Activated CD4-positive, alpha-beta T cell treated with anti-CD3 and anti-CD28 coated beads for 36 hours (primary cell): ENCODE data around the gene CELSR3. TPM values are rescaled to one million over a fixed set of nuclear protein-coding genes. Genes with fewer than 3 reads are reported as not detected.

ENCODE experiments used
- ATAC-seq: fragments of 200-7000 bp; cut with Tn5 transposase; one replicate; pipeline ENCODE4 v1.10.0; 2021; ENCODE audit warnings: mild to moderate bottlenecking, moderate library complexity
- CTCF ChIA-PET: fragments of 350-600 bp; sonication (Branson Sonifier 250); formaldehyde crosslinking; loops from one replicate; lab custom pipeline; 2021; ENCODE audit warnings: antibody characterized with exemption; lab: Charles Lee
- POLR2A ChIA-PET: fragments of 350-600 bp; sonication (Branson Sonifier 250); formaldehyde crosslinking; loops from one replicate; lab custom pipeline; 2021; ENCODE audit warnings: antibody characterized with exemption, inconsistent platforms; lab: Charles Lee
- DNase-seq: peaks from one replicate; pipeline ENCODE4 v3.0.0-alpha.2; 2020
- H3K27ac Mint-ChIP-seq: one replicate; pipeline ENCODE4 v1.8.0; 2021; ENCODE audit warnings: mixed read lengths
- H3K27me3 Mint-ChIP-seq: one replicate; pipeline ENCODE4 v1.8.0; 2021; ENCODE audit warnings: mixed read lengths
- H3K36me3 Mint-ChIP-seq: one replicate; pipeline ENCODE4 v1.8.0; 2021; ENCODE audit warnings: low read depth, mixed read lengths
- H3K4me1 Mint-ChIP-seq: one replicate; pipeline ENCODE4 v1.8.0; 2021; ENCODE audit warnings: mixed read lengths
- H3K4me3 Mint-ChIP-seq: one replicate; pipeline ENCODE4 v1.8.0; 2021; ENCODE audit warnings: mild to moderate bottlenecking, moderate library complexity, mixed read lengths
- H3K9me3 Mint-ChIP-seq: one replicate; pipeline ENCODE4 v1.8.0; 2021; ENCODE audit warnings: low read depth, mixed read lengths
- intact Hi-C, 2 experiments: fragments of 100-400 bp; cut with DNase I in 1 of 2; cut with micrococcal nuclease in 1 of 2; formaldehyde crosslinking; loops; one replicate each; pipeline versions ENCODE4 v1.14.2 to v1.15.1; 2022 to 2024; cut with DNase I, micrococcal nuclease
- total RNA-seq, 2 experiments: library from RNA; stranded (reverse); gene quantifications; one replicate each; pipeline ENCODE4 v1.2.3, GENCODE V29; 2021

Gene CELSR3
- total RNA-seq, 2 experiments from 2014 or later: 7.9 to 8.1 TPM

GRCh38 chr3:48679411-48680391 is 17.0 kb upstream of the CELSR3 start:
- Mint-ChIP-seq H3K4me1 (peaks cover 10% of the 10 kb centered on the region), H3K9me3 (no peaks in the 10 kb centered on the region), H3K36me3 (peaks cover 49% of the 10 kb centered on the region), H3K4me3 (no peak overlapping the region), H3K27me3 (no peaks in the 10 kb centered on the region), H3K27ac (no peak overlapping the region)
- CTCF ChIA-PET: interaction anchor here (0.7 kb wide), 1 partner anchor 168 kb away, joined by 3 read pairs; the partner anchor contains the start of gene PRKAR2A
- intact Hi-C loops: no loop called here
- DNase-seq (no peak), ATAC-seq (no peak)
- POLR2A ChIA-PET: no interaction called here

- no peak for DNase-seq
- peaks cover 3% of the 10 kb centered on the region for H3K4me1 Mint-ChIP-seq
- POLR2A ChIA-PET: no interaction called here
- CTCF ChIA-PET: no interaction called here
- intact Hi-C loops: no loop called here
- H3K9me3 Mint-ChIP-seq: no peaks in the 10 kb centered on the region
- no peak overlapping the region for H3K4me3 Mint-ChIP-seq
- H3K27me3 Mint-ChIP-seq: no peaks in the 10 kb centered on the region
- no peak overlapping the region for H3K27ac Mint-ChIP-seq
- ATAC-seq: no peak
- H3K36me3 Mint-ChIP-seq: peaks cover 47% of the 10 kb centered on the region
These were observed 16.1 kb upstream of the CELSR3 start for GRCh38 chr3:48678566-48679380.

GRCh38 chr3:48678056-48678455 is 15.4 kb upstream of the CELSR3 start:
- ATAC-seq: no peak
- intact Hi-C loops: no loop called here
- POLR2A ChIA-PET: interaction anchor here (0.6 kb wide), 1 partner anchor 9 kb away, joined by 8 read pairs; no protein-coding TSS in a partner anchor
- H3K4me1 Mint-ChIP-seq: no peaks in the 10 kb centered on the region
- peak overlapping the region; percentile 10 for H3K27ac Mint-ChIP-seq
- peaks cover 47% of the 10 kb centered on the region for H3K36me3 Mint-ChIP-seq
- H3K27me3 Mint-ChIP-seq: no peaks in the 10 kb centered on the region
- DNase-seq: no peak
- no peak overlapping the region for H3K4me3 Mint-ChIP-seq
- CTCF ChIA-PET: interaction anchor here (0.9 kb wide), 1 partner anchor 11 kb away, joined by 3 read pairs; no protein-coding TSS in a partner anchor
- no peaks in the 10 kb centered on the region for H3K9me3 Mint-ChIP-seq

GRCh38 chr3:48674505-48674904 is 11.8 kb upstream of the CELSR3 start:
- no peak overlapping the region for H3K27ac Mint-ChIP-seq
- ATAC-seq (no peak), DNase-seq (no peak)
- ChIA-PET CTCF (no interaction called here), POLR2A (interaction anchor here (0.8 kb wide), 1 partner anchor 10 kb away, joined by 3 read pairs; no protein-coding TSS in a partner anchor)
- H3K4me1 Mint-ChIP-seq: no peaks in the 10 kb centered on the region
- intact Hi-C loops: no loop called here
- H3K27me3 Mint-ChIP-seq: no peaks in the 10 kb centered on the region
- H3K4me3 Mint-ChIP-seq: no peak overlapping the region
- H3K36me3 Mint-ChIP-seq: peaks cover 35% of the 10 kb centered on the region
- no peaks in the 10 kb centered on the region for H3K9me3 Mint-ChIP-seq

GRCh38 chr3:48672522-48672921 is 9.8 kb upstream of the CELSR3 start:
- no peak overlapping the region for H3K4me3 Mint-ChIP-seq
- ATAC-seq: no peak
- CTCF ChIA-PET: no interaction called here
- H3K36me3 Mint-ChIP-seq: peaks cover 21% of the 10 kb centered on the region
- H3K4me1 Mint-ChIP-seq: no peaks in the 10 kb centered on the region
- no peaks in the 10 kb centered on the region for H3K9me3 Mint-ChIP-seq
- DNase-seq: no peak
- POLR2A ChIA-PET: interaction anchor here (0.7 kb wide), 1 partner anchor 11 kb away, joined by 5 read pairs; no protein-coding TSS in a partner anchor
- intact Hi-C loops: no loop called here
- no peaks in the 10 kb centered on the region for H3K27me3 Mint-ChIP-seq
- H3K27ac Mint-ChIP-seq: no peak overlapping the region

- H3K27ac Mint-ChIP-seq: no peak overlapping the region
- CTCF ChIA-PET: interaction anchor here (0.7 to 1.8 kb wide), 2 partner anchors 234 to 264 kb away, joined by 3 to 5 read pairs; partner anchors contain the start of gene SLC25A20
- ATAC-seq (no peak), DNase-seq (no peak)
- POLR2A ChIA-PET: interaction anchor here (2.0 kb wide), 1 partner anchor 52 kb away, joined by 6 read pairs; the partner anchor contains the start of gene IP6K2
- intact Hi-C loops: loop anchor here in 1 of 2 experiments (1.0 to 5.0 kb wide), 3 partner anchors 20 to 807 kb away; partner anchors contain the start of genes DAG1, IP6K2 and NCKIPSD
- H3K4me1 Mint-ChIP-seq: peaks cover 16% of the 10 kb centered on the region
- H3K4me3 Mint-ChIP-seq: no peak overlapping the region
- peaks cover 21% of the 10 kb centered on the region for H3K27me3 Mint-ChIP-seq
- H3K9me3 Mint-ChIP-seq: no peaks in the 10 kb centered on the region
- H3K36me3 Mint-ChIP-seq: peaks cover 4% of the 10 kb centered on the region
These were observed 2.2 kb upstream of the CELSR3 start for GRCh38 chr3:48664929-48665328.

GRCh38 chr3:48664313-48664644 is 1.6 kb upstream of the CELSR3 start:
- intact Hi-C loops: loop anchor here in 1 of 2 experiments (1.0 to 5.0 kb wide), 3 partner anchors 21 to 808 kb away; partner anchors contain the start of genes DAG1, IP6K2 and NCKIPSD

GRCh38 chr3:48663489-48664312 is 1.0 kb upstream of the CELSR3 start:
- intact Hi-C loops: loop anchor here in 1 of 2 experiments (1.0 to 5.0 kb wide), 3 partner anchors 22 to 809 kb away; partner anchors contain the start of genes DAG1, IP6K2 and NCKIPSD
- no peaks in the 10 kb centered on the region for H3K9me3 Mint-ChIP-seq

More at GRCh38 chr3:48664313-48664644, 1.6 kb upstream of the CELSR3 start:
- DNase-seq: no peak
- H3K27ac Mint-ChIP-seq: no peak overlapping the region
- CTCF ChIA-PET: interaction anchor here (0.7 to 1.9 kb wide), 4 partner anchors 10 to 263 kb away, joined by 3 to 6 read pairs (median 4); partner anchors contain the start of genes SLC25A20 and SLC26A6
- no peak for ATAC-seq
- no peaks in the 10 kb centered on the region for H3K9me3 Mint-ChIP-seq
- H3K27me3 Mint-ChIP-seq: peaks cover 25% of the 10 kb centered on the region
- peak overlapping the region; percentile 81 for H3K4me3 Mint-ChIP-seq
- H3K36me3 Mint-ChIP-seq: peaks cover 4% of the 10 kb centered on the region
- peaks cover 16% of the 10 kb centered on the region for H3K4me1 Mint-ChIP-seq
- POLR2A ChIA-PET: interaction anchor here (0.6 to 2.0 kb wide), 4 partner anchors 20 to 166 kb away, joined by 3 to 6 read pairs (median 4); partner anchors contain the start of gene IP6K2

GRCh38 chr3:48662145-48662752 is 437 bp downstream of the CELSR3 start:
- CTCF ChIA-PET: interaction anchor here (0.7 to 1.3 kb wide), 3 partner anchors 55 to 621 kb away, joined by 3 read pairs; partner anchors contain the start of gene CCDC51
- no peak for ATAC-seq
- H3K27ac Mint-ChIP-seq: no peak overlapping the region
- peak overlapping the region; percentile 81 for H3K4me3 Mint-ChIP-seq
- H3K36me3 Mint-ChIP-seq: peaks cover 4% of the 10 kb centered on the region
- H3K4me1 Mint-ChIP-seq: peaks cover 16% of the 10 kb centered on the region
- intact Hi-C loops: loop anchor here in 1 of 2 experiments (5.0 kb wide), 1 partner anchor 810 kb away; the partner anchor contains the start of gene DAG1
- no peaks in the 10 kb centered on the region for H3K9me3 Mint-ChIP-seq
- POLR2A ChIA-PET: interaction anchor here (0.9 to 1.3 kb wide), 2 partner anchors 11 to 60 kb away, joined by 3 to 4 read pairs; no protein-coding TSS in a partner anchor
- DNase-seq: no peak
- peaks cover 28% of the 10 kb centered on the region for H3K27me3 Mint-ChIP-seq

More at GRCh38 chr3:48663489-48664312, 1.0 kb upstream of the CELSR3 start:
- POLR2A ChIA-PET: interaction anchor here (0.6 to 2.0 kb wide), 5 partner anchors 10 to 166 kb away, joined by 3 to 6 read pairs (median 4); partner anchors contain the start of gene IP6K2
- Mint-ChIP-seq H3K4me3 (peak overlapping the region; percentile 81), H3K27me3 (peaks cover 28% of the 10 kb centered on the region), H3K27ac (peak overlapping the region; percentile 93), H3K36me3 (peaks cover 4% of the 10 kb centered on the region), H3K4me1 (peaks cover 16% of the 10 kb centered on the region)
- ATAC-seq (peak; percentile 91), DNase-seq (peak; percentile 96)
- CTCF ChIA-PET: interaction anchor here (0.7 to 1.9 kb wide), 5 partner anchors 10 to 263 kb away, joined by 3 to 6 read pairs (median 3); partner anchors contain the start of genes SLC25A20 and SLC26A6
